DMS 273 (cell line): ENCODE results near the gene MSH5.
"Not testable (repeated sequence)": the region's sequence is repeated elsewhere in the genome, so short reads cannot be mapped to it uniquely, and the experiment has no call there.

ENCODE experiments used
- DNase-seq: peaks from one replicate; lab custom pipeline; 2025; ENCODE audit not compliant: unreplicated experiment; lab: John Stamatoyannopoulos, UW

The MSH5 gene

DNA sequence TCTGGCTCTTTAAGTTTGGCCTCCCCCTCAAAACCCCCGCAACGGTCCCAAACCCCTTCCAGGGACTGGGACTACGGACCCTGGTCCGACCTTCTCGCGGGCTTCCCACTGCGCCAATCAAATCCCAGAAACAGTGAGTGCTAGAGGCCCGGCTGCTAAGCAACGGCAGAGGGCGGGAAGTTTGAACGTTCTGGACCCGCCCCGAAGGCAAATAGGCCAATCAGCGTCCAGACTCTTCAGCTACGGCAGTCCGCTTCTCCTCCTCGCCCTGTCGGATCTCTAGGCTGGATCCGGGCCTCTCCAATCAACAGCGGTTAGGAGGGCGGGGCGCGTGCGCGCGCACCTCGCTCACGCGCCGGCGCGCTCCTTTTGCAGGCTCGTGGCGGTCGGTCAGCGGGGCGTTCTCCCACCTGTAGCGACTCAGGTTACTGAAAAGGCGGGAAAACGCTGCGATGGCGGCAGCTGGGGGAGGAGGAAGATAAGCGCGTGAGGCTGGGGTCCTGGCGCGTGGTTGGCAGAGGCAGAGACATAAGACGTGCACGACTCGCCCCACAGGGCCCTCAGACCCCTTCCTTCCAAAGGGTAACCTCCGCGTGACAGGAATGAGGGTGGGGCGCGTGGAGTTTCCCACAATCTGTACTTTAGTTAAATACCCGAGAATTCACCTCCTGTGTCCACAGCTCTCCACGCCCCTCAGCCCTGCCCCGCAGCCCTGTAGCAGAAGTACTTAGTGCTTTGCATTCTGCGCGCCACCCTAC lies at the start of gene MSH5:
Gene MSH5, plus strand, starts transcription at position 367 of the 758 bp plus-strand sequence. CDS start 462 bp downstream, outside the sequence.
- DNase-seq, result peak; percentile 100

DNA sequence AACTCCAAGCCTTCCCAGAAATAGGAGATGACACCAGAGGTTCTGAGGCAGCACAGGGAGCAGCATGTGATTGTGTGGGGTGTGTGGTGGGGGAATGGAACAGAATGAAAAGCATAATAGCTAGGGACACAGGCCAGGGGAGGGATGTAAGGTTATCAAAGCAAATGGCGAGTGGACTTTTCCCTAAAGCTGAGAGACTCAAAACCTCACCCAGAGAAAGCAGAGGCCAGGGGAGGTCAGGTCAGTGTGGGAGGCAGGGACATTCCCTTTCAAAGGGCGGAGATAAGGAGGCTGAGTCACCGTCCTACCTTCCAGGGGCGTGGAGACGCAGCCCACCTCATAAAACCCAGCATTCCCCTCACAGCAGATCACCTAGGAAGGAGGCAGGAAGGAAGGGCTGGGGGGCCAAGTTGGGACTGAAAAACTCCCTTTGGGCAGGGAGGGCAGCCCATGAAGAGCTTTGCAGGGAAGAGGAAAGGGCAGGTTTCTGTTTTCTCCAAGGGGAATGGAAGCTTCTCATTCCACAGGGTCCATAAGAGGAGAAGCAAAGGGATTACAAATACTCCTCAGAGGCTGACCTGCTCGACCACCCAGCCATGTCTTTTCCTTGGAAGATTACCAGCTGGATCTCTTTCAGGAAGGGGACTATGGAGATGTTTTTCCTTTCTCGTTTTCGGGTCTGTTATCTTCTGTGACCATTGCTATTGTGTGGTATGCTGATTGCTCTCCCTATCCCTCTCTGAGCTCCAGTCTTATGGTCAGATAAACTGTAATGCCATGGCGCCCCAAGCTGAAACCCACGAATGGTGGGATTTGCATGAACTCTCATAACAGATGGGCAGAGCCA lies 49.4 kb upstream of the MSH5 start:
- DNase-seq, result no peak

DNA sequence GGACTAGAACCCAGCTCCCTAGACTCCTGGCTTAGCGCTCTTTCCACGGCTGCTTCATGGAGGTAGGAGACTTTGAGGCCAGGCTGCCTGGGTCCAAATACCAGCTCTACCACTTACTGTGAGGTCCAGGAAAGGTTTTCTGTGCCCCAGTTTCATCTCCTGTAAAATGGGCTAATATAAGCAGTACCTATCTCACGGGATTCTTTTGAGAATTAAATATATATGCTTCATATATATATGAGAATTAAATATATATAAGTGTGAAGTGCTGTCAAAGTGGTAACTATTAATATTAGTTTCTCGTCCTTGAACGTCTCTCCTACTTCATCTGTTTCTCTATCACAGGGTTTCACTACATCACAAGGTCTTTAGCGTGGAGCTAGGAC lies 48.7 kb upstream of the MSH5 start:
- DNase-seq, result no peak

DNA sequence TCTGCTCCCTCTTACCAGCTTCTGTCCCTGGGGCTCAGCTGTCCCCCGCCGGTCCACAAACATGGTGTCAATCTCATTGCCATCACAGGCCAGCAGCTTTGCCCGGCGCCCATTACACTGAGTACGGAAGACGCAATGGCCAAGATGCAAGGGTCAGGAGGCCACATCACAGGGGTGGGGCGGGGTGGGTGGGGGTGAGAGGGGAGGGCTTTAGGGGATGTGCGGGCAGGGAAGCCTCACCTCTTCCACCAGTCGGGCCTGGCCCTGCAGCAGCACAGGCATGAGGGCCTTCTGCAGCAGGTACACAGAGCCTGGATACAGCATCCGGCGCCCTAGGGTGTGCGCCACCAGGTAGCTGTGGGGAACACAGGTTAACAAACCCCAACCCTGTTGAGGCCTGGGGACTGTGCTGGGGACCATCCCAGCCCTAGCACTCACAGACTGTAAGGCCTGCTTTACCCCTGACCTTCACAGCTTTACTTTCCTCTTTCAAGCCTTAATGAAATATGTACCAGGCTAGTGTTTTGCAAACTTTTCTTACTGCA lies 48.2 kb upstream of the MSH5 start:
- DNase-seq, result no peak

DNA sequence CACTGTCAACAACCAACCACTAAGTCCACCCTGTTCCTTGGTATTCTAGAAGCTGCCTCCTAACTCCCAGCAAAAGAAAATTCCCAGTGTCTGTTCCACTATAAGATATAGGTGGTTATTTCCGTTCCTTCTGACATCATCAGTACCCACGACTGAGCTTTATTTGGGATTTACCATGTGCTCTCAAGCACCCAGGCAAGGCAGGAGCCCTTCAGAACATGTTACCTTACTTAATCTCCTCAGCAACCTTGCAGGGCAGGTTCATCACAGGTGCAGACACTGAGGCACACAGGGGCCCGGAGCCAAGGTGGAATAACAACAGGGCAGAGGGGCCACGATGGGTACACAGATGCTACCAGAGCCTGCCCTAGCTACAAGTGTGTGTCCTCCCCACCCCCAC lies 47.5 kb upstream of the MSH5 start:
- DNase-seq, result no peak

DNA sequence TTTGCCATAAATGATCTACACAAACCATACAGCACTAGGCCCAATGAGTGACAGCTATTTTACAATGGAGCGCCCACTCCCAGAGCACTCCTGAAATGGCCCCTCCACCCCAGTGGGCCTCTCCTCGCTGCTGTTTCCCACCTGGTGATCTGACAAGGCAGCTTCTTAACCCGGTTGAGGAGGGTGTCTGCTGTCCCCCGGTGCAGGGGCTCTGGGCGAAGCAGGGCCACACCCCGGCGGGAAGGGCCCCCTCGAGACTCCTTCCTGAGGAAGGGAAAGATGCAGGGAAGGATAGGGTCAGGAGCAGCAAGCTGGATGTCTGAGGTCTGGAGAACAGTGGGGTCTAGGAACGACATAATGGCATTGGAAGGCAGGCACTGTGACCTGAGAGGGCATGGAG lies 46.9 kb upstream of the MSH5 start:
- no peak for DNase-seq

DNA sequence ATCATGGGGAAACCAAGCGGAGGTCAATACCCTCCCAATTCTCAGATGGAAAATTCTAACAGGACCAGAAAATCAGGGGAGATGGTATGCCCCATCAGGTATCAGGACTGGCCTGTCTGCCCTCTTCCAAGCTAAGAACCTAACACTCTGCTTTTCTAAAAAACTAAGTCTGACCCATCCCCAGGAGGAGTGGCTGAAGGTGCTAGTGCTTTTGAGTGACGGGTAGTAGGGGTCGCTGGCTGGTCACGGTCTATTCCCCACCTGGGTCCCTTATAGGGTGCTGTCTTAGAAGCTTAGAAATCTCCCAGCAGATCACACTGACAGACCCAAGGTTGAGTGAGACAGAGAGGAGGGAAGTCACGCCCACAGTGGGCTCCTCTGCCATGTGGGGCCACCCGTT lies 46.3 kb upstream of the MSH5 start:
- DNase-seq, result no peak

DNA sequence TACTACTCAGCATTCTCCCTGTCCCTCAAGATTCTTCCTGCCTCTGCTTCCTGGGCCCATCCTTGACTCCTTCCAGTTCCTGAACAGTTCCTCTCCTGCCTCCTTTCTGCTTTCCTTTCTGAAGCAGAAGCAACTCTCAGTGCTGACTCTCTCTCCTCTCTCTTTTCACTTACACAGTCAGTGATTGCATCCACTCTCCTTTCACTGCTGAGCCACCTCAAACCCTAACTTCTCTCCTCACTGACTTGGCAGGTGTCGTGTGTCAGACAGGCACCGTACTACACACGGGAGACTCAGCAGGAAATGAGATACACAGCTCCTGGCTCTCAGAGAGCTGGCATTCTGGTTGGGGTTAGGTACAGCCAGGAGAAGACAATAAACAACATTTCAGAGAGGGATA lies 42.2 kb upstream of the MSH5 start:
- DNase-seq, result peak; percentile 28

DNA sequence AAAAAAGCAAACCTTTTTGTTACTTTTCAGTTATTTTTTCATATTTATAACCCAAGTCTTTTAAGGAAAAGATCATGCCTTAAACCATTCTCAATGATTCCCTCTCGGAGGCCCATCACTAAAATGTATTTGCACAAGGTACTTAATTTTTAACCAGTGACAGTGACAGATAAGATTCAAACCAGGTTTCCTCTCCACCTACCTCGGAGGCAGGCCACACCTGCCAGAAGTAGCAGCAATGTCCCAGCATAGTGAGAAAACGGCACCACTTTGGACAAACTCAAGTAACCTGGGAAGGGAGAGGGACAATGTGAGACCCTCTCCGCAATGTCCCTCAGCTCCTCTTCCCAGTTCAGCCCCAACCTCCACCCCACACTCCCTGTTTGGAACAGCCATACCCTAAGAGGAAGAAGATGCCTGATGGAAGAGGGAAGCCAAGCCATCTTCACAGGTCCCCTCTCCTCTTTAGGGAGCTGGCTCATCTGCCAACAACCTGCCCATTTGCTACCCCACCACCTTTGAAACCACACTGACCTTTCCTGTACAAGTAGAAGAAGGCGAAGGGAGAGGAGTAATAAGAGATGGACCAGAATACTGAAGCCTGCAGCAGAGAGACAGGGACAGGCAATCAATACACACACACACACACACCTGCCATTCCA lies 38.9 kb upstream of the MSH5 start:
- DNase-seq, result no peak

DNA sequence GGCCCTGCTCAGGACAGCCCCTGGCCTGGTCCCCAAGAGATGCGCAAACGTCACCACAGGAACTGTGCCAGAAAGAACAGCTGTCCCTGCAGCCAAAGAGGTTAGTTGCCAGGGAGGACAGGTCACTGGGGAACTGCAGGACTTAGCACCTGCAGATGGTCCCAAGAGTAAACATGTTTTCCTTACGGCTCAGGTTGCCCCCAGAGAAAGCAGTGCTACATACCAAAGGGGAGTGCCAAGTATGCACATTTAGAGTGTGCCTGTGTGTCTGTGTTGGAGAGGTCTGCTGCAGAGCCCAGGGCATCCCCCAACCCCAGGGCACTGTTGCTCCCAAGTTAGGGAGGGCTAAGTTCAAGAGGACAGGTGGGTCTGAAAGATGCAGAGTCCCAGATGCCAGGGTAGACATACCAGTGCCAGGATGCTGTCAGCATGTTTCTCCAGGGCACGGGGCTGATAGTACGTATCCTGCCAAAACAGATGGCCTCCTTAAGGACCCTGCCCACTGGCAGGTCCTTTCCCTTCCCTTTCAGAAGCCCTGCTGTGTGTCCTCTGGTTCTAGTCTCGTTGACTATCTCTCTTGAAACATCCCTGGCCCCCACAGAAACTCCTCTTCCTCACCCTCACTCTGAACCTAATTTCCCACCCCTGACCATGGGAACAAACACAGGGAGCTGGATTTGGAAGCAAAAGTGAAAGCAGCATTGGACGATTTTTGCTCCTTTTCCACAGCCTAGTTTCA lies 38.0 kb upstream of the MSH5 start:
- peak; percentile 80 for DNase-seq

DNA sequence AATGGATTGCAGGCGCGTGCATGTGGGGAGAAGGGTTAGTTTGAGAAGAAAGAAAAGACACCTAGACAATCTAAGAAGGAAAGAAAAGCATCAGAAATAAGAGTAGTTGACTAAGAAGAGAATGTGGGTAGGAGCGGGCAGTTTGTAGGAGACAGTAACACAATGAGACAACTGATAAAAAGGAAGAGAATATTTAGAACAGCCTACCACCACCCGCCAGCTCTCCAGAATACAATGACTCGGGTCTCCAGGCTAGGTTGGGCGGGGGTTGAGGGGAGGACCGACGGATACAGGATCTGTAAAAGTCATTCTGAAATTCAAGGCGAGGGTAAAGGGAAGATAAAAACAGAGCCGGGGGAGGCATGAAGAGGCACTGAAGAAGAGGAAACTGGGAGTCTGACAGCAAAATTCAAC lies 37.4 kb upstream of the MSH5 start:
- DNase-seq, result peak; percentile 72

DNA sequence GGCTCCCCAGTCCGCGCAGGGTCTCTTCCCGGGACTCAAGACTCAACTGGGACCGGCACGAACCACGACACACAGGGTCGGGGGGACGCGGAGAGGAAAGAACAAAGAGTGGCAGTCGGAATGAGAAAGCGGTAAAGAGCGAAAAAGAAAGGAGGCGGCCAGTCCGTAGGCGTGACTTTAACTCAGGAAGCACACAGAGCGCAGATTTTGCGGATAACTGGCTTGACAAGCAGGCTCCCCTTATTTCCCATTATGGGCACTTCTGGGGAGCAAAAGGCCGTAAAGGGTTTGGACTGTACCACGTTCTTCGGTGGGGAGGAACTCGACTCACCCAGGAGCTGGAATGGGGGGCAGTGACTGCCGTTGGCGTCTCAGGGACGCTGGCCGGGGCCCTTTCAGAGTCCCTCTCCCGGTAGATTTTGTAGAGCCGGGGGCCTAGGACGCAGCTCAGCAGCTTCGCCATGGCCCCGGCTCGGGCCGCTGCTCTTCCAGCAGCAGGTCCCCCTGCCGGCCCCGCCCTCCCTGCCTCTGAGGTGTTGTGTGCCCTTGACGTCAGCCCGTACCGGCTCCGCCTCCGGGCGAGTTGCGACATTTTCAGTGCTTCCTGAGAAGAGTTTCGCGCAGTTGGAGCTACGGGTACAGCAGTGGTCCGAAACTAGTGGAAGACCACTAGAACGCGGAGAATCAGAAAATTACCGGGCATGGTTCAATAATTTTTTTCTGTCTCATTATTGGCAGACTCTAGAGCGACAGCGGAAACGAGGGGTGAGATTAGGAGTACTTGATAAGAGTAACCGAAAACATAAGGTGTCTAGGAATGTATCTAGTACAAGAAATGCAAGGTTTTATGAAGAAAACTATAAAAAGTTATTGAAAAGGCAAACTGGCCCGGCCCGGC lies 36.7 kb upstream of the MSH5 start, which contains the start of gene ABHD16A:
Gene ABHD16A, minus strand, starts transcription at position 506 of the 898 bp plus-strand sequence. Its CDS starts 43 bp downstream, at position 463.
- peak; percentile 99 for DNase-seq

DNA sequence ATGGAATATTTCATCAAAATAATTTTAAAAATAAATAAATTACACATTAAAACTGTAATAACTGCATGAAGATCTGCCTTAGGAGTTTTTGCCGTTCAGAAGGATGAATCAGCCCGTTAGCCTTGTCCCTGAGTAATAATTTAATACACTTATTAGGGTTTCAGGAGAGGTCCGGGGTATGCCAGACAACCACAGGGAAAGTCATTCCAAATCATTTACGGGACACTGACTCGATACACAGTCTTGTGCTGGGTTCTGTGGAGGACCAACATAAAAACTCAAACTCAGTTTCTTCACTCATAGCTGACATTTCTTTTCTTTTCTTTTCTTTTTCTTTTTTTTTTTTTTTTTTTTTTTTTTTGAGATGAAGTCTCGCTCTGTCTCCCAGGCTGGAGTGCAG lies 33.9 kb upstream of the MSH5 start:
- DNase-seq, result no peak

DNA sequence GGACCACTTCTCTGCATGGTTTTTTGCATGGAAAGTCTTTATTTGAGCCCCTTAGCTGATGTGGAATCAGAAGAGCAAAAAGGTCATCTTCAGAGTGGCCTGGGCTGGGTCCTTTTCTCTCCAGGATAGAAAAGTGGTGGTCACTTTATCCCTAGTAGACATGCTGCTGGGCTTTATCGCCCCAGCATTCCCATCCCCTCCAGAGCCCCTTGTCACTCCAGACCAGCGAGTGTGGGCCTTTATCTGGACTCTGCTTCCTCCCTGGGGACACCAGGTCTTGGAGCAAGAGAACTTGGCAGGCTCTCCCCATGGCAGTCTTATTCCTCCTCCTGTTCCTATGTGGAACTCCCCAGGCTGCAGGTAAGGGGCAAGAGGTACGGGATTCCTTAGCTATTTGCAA lies 33.2 kb upstream of the MSH5 start, which contains the start of gene LY6G6F:
Gene LY6G6F, plus strand, starts transcription at position 268 of the 400 bp plus-strand sequence. Its CDS starts 41 bp downstream, at position 309.
- DNase-seq, result no peak

DNA sequence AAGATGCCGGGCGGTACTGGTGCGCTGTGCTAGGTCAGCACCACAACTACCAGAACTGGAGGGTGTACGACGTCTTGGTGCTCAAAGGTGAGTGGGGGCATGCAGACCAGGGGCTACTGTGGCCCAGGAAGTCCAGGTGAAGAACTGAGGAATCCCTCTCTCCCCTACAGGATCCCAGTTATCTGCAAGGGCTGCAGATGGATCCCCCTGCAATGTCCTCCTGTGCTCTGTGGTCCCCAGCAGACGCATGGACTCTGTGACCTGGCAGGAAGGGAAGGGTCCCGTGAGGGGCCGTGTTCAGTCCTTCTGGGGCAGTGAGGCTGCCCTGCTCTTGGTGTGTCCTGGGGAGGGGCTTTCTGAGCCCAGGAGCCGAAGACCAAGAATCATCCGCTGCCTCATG lies 32.1 kb upstream of the MSH5 start:
- no peak for DNase-seq

DNA sequence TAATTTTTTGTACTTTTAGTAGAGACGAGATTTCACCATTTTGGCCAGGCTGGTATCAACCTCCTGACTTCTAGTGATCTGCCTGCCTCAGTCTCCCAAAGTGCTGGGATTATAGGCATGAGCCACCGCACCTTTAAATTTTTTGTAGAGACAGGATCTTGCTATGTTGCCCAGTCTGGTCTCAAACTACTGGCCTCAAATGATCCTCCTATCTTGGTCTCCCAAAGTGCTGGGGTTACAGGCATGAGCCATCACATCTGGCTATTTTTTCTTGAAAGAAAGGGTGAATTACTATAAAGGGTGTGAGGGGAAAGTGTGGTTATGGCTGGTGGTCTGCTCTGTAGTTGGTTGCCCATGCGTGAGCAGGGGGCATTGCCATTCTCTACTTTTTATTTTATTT lies 31.6 kb upstream of the MSH5 start:
- DNase-seq, result no peak

DNA sequence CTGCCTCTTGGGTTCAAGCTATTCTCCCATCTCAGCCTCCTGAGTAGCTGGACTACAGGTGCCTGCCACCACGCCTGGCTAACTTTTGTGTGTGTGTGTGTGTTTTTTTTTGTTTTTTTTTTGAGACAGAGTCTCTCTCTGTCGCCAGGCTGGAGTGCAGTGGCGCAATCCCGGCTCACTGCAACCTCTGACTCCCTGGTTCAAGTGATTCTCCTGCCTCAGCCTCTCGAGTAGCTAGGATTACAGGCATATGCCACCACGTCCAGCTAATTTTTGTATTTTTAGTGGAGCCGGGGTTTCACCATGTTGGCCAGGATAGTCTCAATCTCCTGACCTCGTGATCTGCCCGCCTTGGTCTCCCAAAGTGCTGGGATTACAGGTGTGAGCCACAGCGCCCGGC lies 30.6 kb upstream of the MSH5 start:
- not testable (repeated sequence) for DNase-seq

DNA sequence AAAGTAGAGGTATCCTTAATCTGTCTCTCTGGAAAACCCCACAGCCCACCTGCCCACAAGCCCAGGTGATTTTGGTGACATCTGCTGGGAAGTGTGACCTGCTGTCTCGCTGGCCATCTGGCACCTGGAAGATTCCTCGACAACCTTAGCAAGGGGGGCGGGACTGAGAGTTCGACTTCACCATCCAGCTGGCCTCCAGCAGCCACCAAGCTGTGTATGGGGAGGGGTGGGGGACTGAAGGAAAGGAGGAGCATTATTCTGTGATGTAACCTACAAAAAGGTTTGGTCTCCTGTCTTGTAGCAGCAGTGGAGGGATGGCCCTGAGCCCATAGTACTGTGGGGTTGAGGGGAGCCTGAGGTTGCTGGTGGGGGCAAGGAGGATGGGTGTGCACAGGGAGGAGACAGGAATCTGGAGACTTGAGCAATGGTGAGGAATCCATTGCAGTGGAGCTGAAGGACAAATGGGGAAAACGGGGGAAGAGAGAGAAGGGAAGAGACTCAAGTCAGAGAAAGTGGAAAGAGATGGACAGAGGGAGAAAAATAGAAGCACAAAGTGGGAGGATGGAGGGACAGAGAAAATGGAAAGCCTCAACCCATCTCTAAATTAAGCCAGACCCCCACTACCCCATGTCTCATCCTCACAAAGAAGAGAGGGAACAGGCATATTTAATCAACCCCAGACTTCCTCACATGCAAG lies 29.1 kb upstream of the MSH5 start:
- DNase-seq, result peak; percentile 57

DNA sequence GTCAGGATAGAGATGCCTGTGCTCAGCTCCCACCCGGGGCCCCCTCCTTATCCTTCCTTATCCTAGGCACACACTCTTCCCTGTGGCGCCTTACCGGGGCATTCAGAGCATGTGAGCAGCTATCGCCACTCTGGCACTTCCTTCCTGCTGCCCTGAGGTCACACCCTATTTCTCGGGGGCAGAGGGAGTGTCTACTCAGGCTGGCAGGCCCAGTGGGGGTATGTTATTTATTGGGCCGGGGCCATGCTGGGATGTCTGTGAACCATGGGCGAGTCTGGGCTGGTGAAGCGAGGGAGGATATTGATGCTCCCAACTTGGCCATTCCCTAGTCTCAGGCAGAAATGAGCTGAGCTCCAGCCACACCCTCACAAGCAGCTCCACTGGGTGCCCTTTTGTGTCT lies 28.6 kb upstream of the MSH5 start:
- no peak for DNase-seq
